GM23248 (cell line): ENCODE results near the gene TMED9. TPM values are rescaled to one million over a fixed set of nuclear protein-coding genes. Genes with fewer than 3 reads are reported as not detected.
"Not testable (repeated sequence)": the region's sequence is repeated elsewhere in the genome, so short reads cannot be mapped to it uniquely, and the experiment has no call there.

ENCODE experiments used
- DNase-seq: peaks from one replicate; pipeline ENCODE4 v3.0.0-alpha.2; 2015
- H2AFZ ChIP-seq: fragments of 200-600 bp; sonication (generic); 2 replicates; pipeline ENCODE4 v1.6.1; 2016; ENCODE audit warnings: antibody characterized with exemption
- H3F3A ChIP-seq: fragments of 200-600 bp; sonication (generic); 2 replicates; pipeline ENCODE4 v1.6.1; 2016; ENCODE audit warnings: mild to moderate bottlenecking, antibody characterized with exemption, mixed run types; ENCODE audit not compliant: insufficient read depth
- H3K27ac ChIP-seq: fragments of 200-600 bp; sonication (generic); 2 replicates; pipeline ENCODE4 v1.5.1; 2016; ENCODE audit warnings: mild to moderate bottlenecking
- H3K27me3 ChIP-seq: fragments of 200-600 bp; sonication (generic); replicated peaks from 2 replicates; pipeline ENCODE4 v1.6.1; 2016; ENCODE audit warnings: mild to moderate bottlenecking; ENCODE audit not compliant: insufficient read depth
- H3K36me3 ChIP-seq: fragments of 200-600 bp; sonication (generic); 2 replicates; pipeline ENCODE4 v1.6.1; 2016; ENCODE audit warnings: low read depth, mild to moderate bottlenecking
- H3K4me1 ChIP-seq: fragments of 200-600 bp; sonication (generic); 2 replicates; pipeline ENCODE4 v1.6.1; 2016; ENCODE audit warnings: mild to moderate bottlenecking; ENCODE audit not compliant: insufficient read depth
- H3K4me2 ChIP-seq: fragments of 200-600 bp; sonication (generic); one replicate; pipeline ENCODE4 v1.6.1; 2016; ENCODE audit warnings: mild to moderate bottlenecking; ENCODE audit not compliant: unreplicated experiment
- H3K4me3 ChIP-seq: fragments of 200-600 bp; sonication (generic); 2 replicates; pipeline ENCODE4 v1.5.1; 2016; ENCODE audit warnings: mild to moderate bottlenecking
- H3K79me2 ChIP-seq: fragments of 200-600 bp; sonication (generic); 2 replicates; pipeline ENCODE4 v1.6.1; 2016; ENCODE audit warnings: mild to moderate bottlenecking; ENCODE audit not compliant: insufficient read depth
- H3K9ac ChIP-seq: fragments of 200-600 bp; sonication (generic); 2 replicates; pipeline ENCODE4 v1.6.1; 2016; ENCODE audit warnings: mild to moderate bottlenecking
- H3K9me2 ChIP-seq: fragments of 200-600 bp; sonication (generic); 2 replicates; pipeline ENCODE4 v1.6.1; 2016; ENCODE audit warnings: mixed run types, mild to moderate bottlenecking, moderate library complexity; ENCODE audit not compliant: insufficient read depth
- H3K9me3 ChIP-seq: fragments of 200-600 bp; sonication (generic); one replicate; pipeline ENCODE4 v1.6.1; 2017; ENCODE audit warnings: low read depth
- H4K20me1 ChIP-seq: fragments of 200-600 bp; sonication (generic); 2 replicates; pipeline ENCODE4 v1.6.0; 2016; ENCODE audit not compliant: insufficient read depth
- EZH2 ChIP-seq: fragments of 200-600 bp; sonication (generic); IDR thresholded peaks from 2 replicates; pipeline ENCODE4 v1.6.1; 2018; ENCODE audit warnings: antibody characterized with exemption, mild to moderate bottlenecking; ENCODE audit not compliant: insufficient read depth, poor library complexity, severe bottlenecking
- EZH2phosphoT487 ChIP-seq: fragments of 200-600 bp; sonication (generic); IDR thresholded peaks from 2 replicates; pipeline ENCODE4 v1.6.1; 2018; ENCODE audit warnings: antibody characterized with exemption, moderate library complexity, mild to moderate bottlenecking, low read depth; ENCODE audit not compliant: insufficient read depth
- WGBS, 2 experiments: methylation state at CpG; one replicate each; pipeline ENCODE4 v1.1.6; 2015 to 2017; ENCODE audit warnings: low lambda C conversion rate in 2 of 2, low coverage in 1 of 2; ENCODE audit errors: missing lambda C conversion rate in 2 of 2; 5-methylcytosine and 5-hydroxymethylcytosine counted together
- in situ Hi-C: fragments of 300-500 bp; cut with MboI; formaldehyde crosslinking; loops from 2 replicates; pipeline ENCODE4 v1.15.0; 2020
- polyA plus RNA-seq: library from polyadenylated mRNA; unstranded; fragments of >200 nt; fragmentation: Nextera tagmentation; extraction: Ambion mirVana; gene quantifications from 2 replicates; pipeline ENCODE4 v1.2.1, GENCODE V29; 2016
- total RNA-seq: library from RNA; depleted of rRNA; stranded (reverse); fragments of >200 nt; shearing (Covaris generic); gene quantifications from 2 replicates; pipeline ENCODE4 v1.2.3, GENCODE V29; 2014

TMED9 gene
- total and polyA plus RNA-seq, 2 experiments from 2014 or later, result 138 to 282 TPM

DNA sequence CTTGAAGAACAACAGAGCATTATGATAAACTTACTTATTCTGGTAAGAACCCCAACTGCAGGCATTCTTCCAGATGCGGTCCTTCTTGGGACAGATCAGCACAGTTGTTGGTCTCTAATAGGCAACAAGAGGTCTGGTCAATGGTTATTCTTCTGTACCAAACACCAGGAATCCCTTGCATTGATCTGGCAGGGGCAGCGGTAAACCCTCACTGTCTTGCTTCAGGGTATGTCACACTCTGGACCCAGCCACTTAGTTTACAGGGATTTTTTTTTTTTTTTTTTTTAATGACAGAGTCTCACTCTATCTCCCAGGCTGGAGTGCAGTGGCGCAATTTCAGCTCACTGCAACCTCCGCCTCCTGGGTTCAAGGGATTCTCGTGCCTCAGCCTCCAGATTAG lies 36.3 kb upstream of the TMED9 start:
- no peaks in the 10 kb centered on the region for H3K9me3 ChIP-seq
- H3K27me3 ChIP-seq, result no peaks in the 10 kb centered on the region
- DNase-seq, result no peak
- H3K27ac ChIP-seq, result no peak overlapping the region
- no peak overlapping the region for H3K4me3 ChIP-seq
- TF ChIP-seq EZH2phosphoT487 (no peak), EZH2 (no peak)
- in situ Hi-C loops, result no loop called here
- no peak overlapping the region for H2AFZ ChIP-seq
- 97 to 99% methylated on average over 5 of the region's 5 CpGs for WGBS, 2 experiments
- H3K36me3 ChIP-seq, result 0 out of 2 replicates have a peak, but pooled peaks cover 4% of the 10 kb centered on the region
- H3K9ac ChIP-seq, result no peak overlapping the region
- peaks cover 5% of the 10 kb centered on the region for H4K20me1 ChIP-seq
- H3K79me2 ChIP-seq, result peaks cover 39% of the 10 kb centered on the region
- no peaks in the 10 kb centered on the region for H3K9me2 ChIP-seq
- no peak overlapping the region for H3K4me2 ChIP-seq
- peaks cover 16% of the 10 kb centered on the region for H3F3A ChIP-seq
- H3K4me1 ChIP-seq, result peaks cover 16% of the 10 kb centered on the region

DNA sequence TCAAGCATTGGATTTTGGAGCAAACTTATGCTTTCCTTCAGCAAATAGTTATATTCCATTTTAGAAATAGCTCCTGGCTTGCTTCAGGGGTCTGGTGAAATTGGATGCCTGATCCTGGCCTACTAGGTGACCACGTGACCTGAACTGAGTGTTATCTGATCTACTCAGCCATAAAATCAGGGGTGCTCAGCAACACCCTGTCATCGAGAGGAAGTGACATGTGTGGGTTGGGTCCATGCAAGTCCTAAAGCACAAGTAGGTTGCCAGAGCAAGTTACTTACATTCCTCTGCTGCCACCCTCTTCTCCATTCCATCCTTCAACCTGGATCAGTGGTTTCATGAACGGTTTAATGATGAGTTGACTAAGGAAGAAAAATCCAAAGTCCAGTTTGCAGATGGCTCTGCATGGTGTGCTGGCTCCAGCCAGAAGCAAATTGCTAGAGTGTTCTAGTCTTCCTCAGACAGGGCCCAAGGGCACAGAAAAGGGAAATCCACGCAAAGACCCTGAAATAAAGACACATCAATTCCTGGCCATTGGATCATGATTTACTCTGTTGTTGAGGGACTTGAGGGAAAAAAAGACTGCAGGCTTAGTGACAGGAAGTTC lies 34.9 kb upstream of the TMED9 start:
- H2AFZ ChIP-seq, result no peak overlapping the region
- H3K36me3 ChIP-seq, result no peaks in the 10 kb centered on the region
- peaks cover 24% of the 10 kb centered on the region for H3K79me2 ChIP-seq
- 34 to 41% methylated on average over 4 of the region's 4 CpGs for WGBS, 2 experiments
- H3K4me2 ChIP-seq, result no peak overlapping the region
- no peak overlapping the region for H3K9ac ChIP-seq
- TF ChIP-seq EZH2 (no peak), EZH2phosphoT487 (no peak)
- DNase-seq, result no peak
- peaks cover under 1% of the 10 kb centered on the region for H4K20me1 ChIP-seq
- H3K27ac ChIP-seq, result no peak overlapping the region
- no peaks in the 10 kb centered on the region for H3K27me3 ChIP-seq
- no peaks in the 10 kb centered on the region for H3K9me2 ChIP-seq
- H3K4me1 ChIP-seq, result peaks cover 13% of the 10 kb centered on the region
- no peak overlapping the region for H3K4me3 ChIP-seq
- no peaks in the 10 kb centered on the region for H3K9me3 ChIP-seq
- in situ Hi-C loops, result no loop called here
- peaks cover 11% of the 10 kb centered on the region; the same call in 1 of the 2 replicates for H3F3A ChIP-seq

DNA sequence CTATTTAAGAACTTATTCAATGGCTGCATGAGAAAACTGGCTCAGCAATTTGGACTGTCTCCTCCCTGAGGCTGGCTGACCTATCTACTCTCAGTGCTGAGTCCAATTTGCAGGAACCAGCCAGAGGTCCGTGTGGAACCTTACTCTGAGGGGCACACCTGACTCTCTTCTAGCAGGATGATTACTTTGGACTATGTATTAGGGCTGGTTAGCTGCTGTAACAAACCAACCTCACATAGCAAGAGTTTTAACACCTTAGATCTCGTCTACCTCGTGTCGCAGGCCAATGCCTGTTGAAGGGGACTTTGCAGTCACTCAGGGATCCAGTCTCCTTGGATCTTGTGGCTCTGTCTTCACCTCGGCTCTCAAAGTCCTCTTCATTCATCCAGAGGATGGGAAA lies 34.2 kb upstream of the TMED9 start:
- in situ Hi-C loops, result no loop called here
- Histone ChIP-seq H3K4me2 (no peak overlapping the region), H3K27me3 (no peaks in the 10 kb centered on the region; the same call in 1 of the 2 replicates), H3K9ac (no peak overlapping the region), H3K9me2 (no peaks in the 10 kb centered on the region), H2AFZ (no peak overlapping the region), H3K79me2 (peaks cover 18% of the 10 kb centered on the region), H3F3A (peaks cover 4% of the 10 kb centered on the region; the same call in 1 of the 2 replicates), H3K36me3 (no peaks in the 10 kb centered on the region), H4K20me1 (no peaks in the 10 kb centered on the region), H3K4me1 (peaks cover 7% of the 10 kb centered on the region), H3K4me3 (no peak overlapping the region), H3K27ac (no peak overlapping the region), H3K9me3 (no peaks in the 10 kb centered on the region)
- DNase-seq, result no peak
- whole genome bisulfite sequencing, 2 experiments, result 74 to 85% methylated on average over 5 of the region's 5 CpGs
- TF ChIP-seq EZH2phosphoT487, result no peak
- no peak for TF ChIP-seq EZH2

DNA sequence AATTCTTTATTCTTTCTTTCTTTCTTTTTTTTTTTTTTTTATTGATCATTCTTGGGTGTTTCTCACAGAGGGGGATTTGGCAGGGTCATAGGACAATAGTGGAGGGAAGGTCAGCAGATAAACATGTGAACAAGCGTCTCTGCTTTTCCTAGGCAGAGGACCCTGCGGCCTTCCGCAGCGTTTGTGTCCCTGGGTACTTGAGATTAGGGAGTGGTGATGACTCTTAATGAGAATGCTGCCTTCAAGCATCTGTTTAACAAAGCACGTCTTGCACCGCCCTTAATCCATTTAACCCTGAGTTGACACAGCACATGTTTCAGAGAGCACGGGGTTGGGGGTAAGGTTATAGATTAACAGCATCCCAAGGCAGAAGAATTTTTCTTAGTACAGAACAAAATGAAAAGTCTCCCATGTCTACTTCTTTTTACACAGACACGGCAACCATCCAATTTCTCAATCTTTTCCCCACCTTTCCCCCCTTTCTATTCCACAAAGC lies 32.5 kb upstream of the TMED9 start:
- DNase-seq, H3K4me3 ChIP-seq, H3K79me2 ChIP-seq, H3K9me2 ChIP-seq, H3K9ac ChIP-seq, H3K4me1 ChIP-seq, in situ Hi-C loops, H3K27me3 ChIP-seq, H3K36me3 ChIP-seq, H4K20me1 ChIP-seq, H3K9me3 ChIP-seq, H3F3A ChIP-seq, H2AFZ ChIP-seq, H3K27ac ChIP-seq, H3K4me2 ChIP-seq: not testable (repeated sequence)
- WGBS, 2 experiments, result 21 to 22% methylated on average over 8 of the region's 8 CpGs
